Muscle of arm (tissue), 12 donors: ENCODE data around the gene OGG1. TPM values are rescaled to one million over a fixed set of nuclear protein-coding genes. Genes with fewer than 3 reads are reported as not detected.
A peak's percentile ranks its signal among the peaks of the same experiment; 100 is the strongest.

Source experiments
- DNase-seq: peaks from one replicate; pipeline ENCODE4 v3.0.0-alpha.2; 2013
- polyA plus RNA-seq, 12 donors: library from polyadenylated mRNA; unstranded; fragments of 120-200 nt; gene quantifications; one replicate each; pipeline ENCODE4 v1.2.1, GENCODE V29; 2013; ENCODE audit not compliant: insufficient read length in 12 of 12

The OGG1 gene
- polyA plus RNA-seq, 12 donors: 22.1 to 74.2 (median 27.1) TPM; not detected in 1

DNA sequence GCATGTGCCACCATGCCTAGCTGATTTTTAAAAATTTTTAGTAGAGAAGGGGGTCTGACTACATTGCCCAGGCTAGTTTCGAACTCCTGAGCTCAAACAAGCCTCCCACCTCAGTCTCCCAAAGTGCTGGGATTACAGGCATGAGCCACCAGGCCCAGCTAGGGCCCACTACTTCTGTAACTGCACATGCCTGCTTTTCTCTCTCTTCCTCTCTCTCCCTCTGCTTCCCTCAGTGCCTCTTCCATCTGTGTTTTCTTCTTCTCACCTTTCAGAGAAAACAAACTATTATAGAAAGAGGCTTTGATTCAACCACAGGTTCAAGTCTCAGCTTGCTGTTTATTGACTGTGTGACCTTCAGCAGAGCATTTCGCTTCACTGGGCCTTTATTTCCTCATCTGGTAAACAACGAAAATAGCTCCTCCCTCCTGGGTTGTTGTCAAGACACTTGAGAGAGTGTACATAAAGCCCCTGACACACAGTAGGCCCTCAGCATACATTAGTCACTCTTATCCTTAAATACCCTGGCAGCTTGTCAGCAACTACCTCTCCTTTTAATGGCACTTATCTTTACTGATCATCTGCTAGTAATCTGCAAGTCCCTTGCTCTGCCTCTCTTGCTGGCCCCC is 32.3 kb downstream of the OGG1 start:
- no peak for DNase-seq

DNA sequence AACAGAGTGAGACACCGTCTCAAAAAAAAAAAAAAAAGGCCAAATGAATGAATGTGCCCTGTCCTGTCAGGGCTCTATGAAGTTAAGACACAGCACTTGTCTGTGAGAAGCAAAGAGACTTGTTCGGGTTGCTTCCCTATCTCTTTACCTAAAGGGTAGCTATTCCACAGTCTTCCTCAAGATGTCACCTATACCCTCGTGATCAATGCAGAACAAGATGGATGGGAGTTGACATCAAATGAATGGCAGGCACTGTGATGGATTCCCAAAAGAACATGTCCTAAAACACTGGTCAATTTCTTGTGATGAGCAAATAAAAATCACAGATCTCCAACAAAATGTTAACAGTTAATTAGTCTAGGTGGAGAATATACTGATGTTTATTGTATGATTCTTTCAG is 33.0 kb downstream of the OGG1 start:
- no peak for DNase-seq

DNA sequence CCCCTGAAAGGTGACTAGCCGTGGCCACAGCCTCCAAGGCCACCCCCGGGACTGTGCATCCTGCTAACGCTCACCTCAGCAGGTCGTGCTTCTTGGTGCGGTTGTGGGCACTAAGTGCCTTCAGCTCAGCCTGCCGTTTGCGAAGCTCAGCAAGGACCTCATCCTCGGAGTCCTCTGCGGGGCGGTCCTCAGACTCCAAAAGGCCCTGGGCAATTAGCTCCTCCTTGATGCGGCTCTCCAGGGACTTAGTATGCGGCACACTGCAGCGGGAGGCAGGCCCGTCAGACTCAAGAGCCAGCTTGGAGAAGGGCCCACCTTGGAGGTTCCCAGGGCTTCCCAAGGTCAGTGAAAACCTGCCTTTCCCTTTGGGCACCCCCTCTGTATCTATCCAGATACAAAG is 34.2 kb downstream of the OGG1 start:
- DNase-seq: no peak

DNA sequence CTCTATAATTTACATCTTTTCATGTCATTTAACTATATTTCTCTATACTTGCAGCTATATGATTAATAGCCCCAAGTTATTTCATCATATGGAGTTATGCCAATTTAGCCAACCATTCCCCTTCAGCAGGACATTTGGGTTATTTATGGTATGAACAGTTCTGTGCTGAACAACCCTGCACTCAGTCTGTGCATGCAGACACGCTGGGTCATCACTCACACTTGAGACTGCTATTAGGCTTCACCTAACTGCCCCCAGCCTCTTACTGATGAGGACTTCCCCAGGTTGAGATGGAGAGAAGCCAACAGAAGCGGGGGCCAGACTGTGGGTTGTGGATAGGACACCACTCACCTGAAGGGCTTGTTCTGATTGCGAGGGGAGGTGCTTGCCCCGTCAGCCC is 35.2 kb downstream of the OGG1 start:
- DNase-seq: no peak

DNA sequence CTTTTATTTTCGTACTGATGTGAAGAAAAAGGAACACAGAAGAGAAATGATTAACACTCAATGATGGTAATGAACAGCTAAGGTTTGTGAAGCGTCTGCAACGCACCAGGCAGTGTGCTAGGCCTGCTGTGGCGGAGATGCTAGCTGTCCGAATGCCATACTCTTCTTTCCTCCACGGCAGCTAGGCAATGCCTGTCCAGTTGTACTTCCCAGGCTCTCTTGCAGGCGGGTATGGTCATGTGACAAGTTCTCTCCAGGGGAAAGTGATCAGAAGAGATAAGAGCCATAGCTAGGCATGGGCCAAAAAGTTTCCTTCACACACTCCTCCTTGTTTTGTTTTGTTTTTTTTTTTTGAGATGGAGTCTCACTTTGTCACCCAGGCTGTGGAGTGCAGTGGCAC is 35.9 kb downstream of the OGG1 start:
- no peak for DNase-seq

DNA sequence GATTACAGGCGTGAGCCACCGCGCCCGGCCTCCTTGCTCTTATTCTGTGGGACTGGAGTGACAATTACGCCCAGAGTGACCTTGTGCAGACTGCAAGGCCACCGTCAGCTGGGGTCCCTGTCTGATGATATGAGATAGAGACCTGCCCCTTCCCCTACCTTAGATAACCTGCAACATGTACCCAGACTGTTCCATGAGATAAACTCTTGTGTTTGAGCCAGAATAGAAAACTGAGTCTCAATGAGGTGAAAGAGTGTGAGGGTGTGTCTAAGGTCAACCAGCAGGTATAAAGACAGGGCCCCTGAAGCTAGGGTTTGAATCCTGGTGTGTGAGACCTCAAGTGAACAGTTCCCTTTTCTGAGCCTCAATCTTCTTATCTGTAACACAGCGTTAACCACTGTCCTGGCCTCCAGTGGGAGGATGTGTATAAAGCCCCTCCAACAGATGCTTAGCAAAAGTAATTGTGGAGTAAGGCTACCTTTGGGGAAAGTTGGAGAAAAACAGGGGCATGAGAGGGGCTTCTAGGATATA is 36.5 kb downstream of the OGG1 start:
- DNase-seq: no peak

DNA sequence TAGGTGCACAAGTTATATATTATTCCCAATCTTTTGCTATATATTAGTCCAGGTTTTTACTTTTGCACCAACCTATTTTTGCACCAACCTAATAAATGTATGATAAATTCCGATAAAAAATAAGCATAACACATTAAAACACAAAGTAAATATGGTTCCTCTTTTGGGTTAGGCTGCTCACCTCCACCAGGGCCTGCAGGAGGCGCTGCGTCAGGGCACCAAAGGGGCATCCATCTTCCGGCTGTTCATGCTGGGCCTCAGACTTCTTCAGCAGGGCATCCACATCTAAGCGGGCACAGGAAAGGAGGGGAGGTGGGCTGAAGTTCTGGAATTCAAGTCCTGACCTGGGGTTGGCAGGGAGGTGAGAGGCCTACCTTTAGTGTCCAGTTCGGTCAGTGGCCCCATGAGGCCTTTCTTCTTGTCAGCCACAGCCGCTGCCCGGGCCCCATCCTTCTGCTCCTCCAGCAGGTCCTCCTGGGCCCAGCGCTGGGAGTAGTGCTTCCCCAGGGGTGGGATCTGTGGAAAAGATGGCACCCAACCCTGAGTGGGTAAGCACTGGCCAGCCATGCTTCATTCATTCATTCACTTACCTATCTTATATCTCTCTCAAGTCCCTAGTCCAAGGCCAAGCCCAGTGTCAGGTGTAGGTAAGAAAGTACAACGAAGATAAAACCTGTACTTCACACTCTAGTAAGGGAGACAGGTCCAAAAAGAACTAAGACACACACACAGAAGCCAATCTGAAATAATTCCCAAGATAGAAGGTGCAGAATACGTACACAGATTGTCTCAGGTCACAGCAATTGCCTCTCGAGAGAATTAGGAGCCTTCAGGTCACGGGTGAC is 37.3 kb downstream of the OGG1 start:
- no peak for DNase-seq

DNA sequence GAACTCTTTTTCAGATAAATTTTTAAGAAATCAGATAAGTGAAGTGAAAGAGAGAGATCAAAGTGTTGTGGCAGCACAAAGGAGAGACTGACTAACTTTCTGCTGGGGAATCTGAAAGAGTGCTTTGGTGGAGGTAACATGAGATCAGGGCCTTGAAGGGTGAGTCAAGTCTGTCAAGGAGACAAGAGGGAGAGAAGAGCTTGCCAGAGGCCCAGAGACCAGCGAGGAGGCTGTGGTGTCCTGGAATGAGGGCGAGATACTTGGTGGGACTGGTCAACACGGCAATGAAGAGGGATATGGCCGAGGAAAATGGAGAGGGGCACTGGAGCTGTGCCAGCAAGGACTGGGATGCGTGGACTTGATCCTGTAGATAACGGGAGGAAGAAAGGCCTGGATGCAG is 38.0 kb downstream of the OGG1 start:
- DNase-seq: no peak

DNA sequence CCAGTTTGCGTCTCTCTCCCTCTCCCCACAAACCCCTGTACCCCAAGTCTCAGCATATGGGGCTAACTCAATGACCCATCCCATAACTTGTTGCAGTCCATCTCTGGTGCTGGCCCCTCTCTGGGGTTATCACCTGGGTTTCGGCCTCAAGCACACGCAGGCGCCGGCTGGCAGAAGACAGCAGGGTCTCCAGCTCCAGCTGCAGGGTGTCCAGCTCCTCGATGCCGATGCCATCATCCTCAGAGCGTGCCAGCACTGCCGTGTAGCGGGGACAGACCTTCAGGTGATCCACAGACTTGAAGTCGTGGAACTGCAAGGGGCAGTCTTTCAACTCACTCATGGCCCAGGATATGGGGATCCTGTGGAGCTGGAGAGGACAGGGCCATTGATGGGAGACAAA is 41.4 kb downstream of the OGG1 start:
- DNase-seq: no peak

DNA sequence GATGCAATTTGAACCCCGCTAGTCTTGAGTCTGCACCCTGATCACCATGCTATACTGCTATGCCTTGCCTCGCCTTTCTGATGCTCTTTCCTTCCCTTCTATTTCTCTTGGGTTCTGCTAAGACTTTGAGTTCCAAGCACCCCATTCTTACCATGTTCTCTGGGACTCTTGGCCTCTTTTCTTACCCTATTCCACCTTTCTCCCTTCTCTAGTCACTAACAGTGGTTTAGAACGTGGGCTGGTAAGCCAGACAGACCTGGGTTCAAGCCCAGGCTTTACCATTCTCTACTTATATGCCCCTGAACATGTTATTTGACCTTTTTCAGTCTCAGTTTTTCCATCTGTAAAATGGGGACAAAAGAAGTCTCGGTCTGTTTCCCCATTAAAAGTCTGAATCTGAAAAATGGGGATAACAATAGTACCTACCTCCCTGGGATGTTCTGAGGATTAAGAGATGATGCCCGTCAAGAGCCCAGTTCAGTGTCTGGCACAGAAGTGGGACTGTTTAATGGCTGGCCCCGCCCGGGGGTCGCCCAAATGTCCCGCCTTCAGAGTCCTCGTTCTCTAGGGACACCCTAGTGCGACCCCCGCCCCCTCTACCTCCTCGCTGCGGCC is 42.1 kb downstream of the OGG1 start:
- no peak for DNase-seq

DNA sequence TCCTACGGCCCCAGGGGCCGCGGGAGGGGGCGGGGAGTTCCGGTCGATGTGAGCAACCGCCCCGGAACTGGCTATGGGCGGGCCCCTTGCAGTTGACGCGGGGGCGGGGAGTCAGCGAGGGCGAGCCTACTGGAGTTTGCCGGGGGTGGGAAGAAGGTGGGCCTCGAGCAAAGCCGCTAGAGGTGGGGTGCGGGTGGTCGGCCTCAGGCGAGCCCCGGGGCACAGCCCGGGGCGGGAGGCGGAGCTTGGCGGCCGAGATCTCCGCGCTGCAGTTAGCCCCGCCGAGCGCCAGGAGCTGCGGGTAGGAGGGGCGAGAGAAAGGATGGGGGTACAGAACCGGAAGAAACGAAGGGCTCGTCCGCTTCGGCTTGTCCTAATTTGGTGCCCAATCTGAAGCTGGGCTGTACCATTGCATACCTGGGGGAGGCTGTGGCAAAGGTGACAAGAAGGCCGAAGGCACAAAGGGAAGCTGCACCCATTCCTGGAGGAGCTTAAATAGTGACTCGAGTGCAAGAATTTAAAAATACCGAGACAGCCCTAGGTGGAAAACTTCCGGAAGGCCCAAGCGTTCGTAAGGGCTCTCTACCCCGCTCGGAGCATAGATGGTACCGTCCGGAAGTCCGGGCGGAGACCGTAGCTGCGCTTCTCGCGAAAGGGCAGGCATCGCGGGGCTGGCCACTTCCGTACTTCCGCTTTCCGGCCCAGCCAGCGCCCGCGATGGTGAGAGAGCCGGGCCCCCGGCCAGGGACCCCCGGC is 42.8 kb downstream of the OGG1 start, which contains the start of the genes ARPC4 and TADA3:
TSS of gene ARPC4 (plus strand) at position 678 of the 756 bp plus-strand sequence. CDS start at position 718, 40 bp downstream.
TSS of gene TADA3 (minus strand) at position 69 of the 756 bp plus-strand sequence. CDS start 1,007 bp downstream, outside the sequence.
- DNase-seq: peak; percentile 96

DNA sequence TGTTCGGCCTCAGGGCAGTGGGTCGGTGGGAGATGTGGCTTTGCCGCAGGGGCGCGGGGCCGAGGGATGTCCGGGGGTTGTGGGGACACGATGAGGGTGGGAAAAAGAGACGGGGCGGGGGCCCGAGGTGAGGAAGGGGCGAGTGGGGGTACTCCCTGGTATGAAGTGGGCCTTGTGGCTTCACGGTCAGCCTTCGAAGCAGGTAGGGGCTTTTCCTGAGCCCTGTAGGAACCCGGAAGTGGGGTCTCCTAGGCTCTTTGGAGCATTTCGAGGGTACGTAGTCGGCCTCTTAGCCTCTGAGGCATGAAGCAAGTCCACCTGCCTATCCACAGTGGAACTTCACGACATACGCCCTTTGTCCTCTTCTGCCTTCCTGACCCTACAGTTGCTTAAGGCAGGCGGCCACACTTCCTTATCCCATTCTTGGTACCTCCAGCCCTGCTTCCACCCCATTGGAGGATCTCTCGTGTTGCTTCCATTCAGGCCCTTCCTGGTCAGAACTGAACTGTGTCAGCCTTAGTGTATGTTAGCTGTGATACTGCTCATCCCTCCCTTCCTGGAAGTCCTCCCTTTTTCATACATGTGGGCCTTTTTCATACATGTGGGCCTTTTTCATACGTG is 43.5 kb downstream of the OGG1 start:
- DNase-seq: no peak

DNA sequence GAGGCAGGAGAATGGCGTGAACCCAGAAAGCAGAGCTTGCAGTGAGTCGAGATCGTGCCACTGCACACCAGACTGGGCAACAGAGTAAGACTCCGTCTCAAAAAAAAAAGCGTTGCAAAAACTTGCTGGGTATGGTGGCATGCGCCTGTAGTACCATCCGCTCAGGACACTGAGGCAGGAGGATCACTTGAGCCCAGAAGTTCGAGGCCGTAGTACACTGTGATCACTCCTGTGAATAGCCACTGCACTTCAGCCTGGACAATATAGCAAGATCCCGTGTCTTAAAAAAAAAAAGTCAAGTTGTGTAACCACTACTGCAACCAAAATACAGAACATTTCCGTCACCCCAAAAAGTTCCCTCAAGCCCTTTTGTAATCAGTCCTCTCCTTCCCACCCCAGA is 44.6 kb downstream of the OGG1 start:
- no peak for DNase-seq

DNA sequence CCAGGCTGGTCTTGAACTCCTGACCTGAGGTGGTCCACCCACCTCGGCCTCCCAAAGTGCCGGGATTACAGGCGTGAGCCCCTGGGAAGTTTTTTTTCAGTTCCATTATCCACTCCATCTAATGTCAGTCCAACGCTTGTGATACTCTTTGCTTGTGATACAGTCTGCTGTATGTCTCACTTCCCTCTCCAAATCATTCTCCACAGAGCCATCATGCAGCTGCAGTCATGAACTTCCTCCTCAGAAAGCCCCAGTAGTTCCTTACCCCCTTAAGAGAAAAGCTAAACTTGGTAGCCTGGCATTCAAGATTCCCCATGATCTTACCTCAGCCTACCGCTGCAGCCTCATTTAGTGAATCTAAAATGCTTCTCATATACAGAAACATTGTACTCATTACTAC is 45.5 kb downstream of the OGG1 start:
- DNase-seq: no peak

DNA sequence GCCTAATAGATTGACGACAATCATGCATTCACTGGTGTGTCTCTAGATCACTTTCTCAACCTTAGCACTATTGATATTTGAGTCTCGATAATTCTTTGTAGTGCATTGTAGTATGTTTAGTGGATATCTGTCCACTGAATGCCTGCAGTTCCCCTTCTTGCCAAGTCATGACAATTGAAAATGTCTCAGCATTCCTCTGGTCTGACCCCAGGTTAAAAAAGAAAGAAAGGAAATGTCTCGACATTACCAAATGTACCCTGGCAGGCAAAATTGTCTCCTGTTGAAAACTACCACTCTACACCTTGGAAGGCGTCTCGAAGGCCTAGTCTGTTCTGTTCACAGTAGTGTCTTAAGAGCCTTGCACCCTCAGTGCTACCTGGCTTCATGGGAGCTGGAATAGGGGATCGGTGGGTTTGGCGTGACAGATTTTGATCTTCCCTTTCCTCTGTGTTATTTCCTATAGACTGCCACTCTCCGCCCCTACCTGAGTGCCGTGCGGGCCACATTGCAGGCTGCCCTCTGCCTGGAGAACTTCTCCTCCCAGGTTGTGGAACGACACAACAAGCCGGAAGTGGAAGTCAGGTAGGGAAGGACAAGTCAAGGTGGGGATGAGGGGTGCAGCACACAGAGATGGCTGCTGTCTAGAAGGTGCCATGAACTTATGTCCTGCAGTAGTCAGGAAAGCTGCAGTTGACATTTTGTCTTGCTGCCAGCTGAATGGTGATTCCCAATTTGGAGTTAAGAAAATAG is 47.6 kb downstream of the OGG1 start:
- no peak for DNase-seq

DNA sequence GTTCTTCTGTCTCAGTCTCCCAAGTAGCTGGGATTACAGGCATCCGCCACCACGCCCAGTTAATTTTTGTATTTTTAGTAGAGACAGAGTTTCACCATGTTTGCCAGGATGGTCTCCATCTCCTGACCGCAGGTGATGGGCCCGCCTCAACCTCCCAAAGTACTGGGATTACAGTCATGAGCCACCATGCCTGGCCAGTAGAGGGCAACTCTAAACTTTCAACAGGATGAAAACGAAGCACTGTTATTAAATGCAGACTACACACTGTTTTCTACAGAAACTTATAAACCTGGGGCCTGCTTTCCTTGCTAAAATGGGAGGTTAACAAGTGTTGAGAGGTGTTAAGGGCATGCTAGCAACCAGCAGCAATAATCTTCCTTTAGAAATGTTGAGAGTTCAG is 50.8 kb downstream of the OGG1 start:
- DNase-seq: no peak

DNA sequence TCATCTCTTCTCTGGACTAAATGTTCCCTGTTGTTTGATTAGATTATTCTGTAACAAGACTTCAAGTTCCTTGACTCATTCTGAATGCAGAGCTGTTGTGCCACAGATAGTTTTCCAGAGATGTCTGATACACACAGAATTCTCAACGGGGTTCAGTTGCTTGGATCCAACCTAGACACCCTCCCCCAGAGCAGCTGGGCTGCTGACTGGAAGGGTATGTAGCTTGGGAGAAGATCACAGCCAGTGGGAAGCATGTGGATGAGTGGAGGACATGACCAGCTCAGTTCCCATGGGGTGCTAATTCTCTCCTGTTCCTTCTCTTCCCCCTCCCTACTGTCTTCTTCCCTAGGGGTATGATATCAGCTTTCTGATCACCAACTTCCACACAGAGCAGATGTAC is 53.7 kb downstream of the OGG1 start:
- DNase-seq: no peak

DNA sequence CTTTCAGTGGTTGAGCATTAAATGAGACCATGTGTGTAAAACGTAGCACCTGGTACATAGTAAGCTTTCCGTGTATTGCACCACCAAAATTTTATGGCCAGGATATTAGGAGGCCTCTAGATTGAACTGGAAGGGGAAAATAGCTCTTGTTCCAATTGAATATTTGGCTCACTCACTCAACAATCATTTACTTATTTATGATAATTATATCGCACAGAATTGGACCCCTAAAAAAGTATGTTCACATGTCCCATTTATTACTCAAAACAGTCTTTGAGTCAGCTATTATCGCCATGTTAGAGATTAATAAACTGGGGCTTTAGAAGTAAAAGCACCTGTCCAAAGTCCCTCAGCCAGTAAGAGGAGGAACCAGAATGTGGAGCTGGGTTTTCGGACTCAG is 55.2 kb downstream of the OGG1 start:
- DNase-seq: no peak

DNA sequence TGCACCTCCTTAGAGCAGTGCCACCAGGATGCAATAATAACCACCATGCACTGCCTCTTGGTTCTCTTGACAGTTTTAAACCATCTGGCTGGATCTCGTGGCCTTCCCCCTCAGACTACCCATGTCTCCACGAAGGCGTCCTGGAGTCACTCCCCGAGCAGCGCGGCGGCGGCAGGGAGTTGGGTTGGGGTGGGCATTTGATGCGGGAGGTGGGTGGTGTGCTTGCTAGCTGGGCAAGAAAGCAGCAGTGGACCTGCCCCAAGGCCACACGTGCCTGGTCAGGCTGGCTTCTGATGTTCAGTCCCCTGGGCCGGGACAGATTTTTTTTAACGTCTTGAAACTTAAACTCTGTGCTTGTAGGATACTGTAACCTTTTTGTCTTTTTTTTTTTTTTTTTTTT is 56.4 kb downstream of the OGG1 start:
- DNase-seq: no peak
